ENCODE data around the gene EPRS1.

The EPRS1 gene

GRCh38 chr1:220031287-220031686 is 15.0 kb downstream of the EPRS1 start:
- H3K9me3 ChIP-seq (ENCODE audit: severe bottlenecking): no peaks in the 10 kb centered on the region
- H3K36me3 ChIP-seq: peaks cover 62% of the 10 kb centered on the region
- no peak overlapping the region for H3K4me3 ChIP-seq (ENCODE audit: low read depth, low read length)
- no peak for DNase-seq
- H3K27me3 ChIP-seq (ENCODE audit: insufficient read depth, low read depth, severe bottlenecking): no peaks in the 10 kb centered on the region
- no peak for TF ChIP-seq CTCF (IDR thresholded peaks at IDR 0.05; ENCODE audit: low read depth, low read length)
- no peak overlapping the region for H3K27ac ChIP-seq

DNA sequence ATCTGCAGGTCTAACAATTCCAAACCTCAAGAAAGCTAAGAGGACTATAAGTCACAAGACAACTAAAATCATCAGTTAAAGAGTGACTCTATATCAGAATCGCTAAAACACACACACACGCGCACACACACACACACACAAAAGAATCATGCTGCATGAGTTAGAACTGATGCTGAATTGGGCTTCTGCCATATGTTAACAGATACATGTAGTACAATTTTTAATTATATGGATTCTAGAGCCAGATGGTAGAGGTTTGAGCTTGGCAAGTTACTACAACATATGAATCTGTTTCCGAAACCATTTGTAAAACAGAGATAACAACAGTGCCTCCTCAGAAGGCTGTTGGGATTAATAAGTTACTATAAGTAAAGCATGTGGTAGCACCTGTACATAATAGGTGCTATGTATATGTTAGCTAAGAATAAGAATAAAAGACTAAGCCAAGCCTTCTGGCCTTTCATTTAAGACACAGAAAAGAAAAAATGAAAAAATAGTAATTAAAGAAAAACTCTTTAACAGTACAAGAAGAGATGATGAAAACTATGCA is 17.9 kb downstream of the EPRS1 start:
- H3K36me3 ChIP-seq: peaks cover 64% of the 10 kb centered on the region
- no peak for DNase-seq
- H3K4me3 ChIP-seq (ENCODE audit: low read depth, low read length): no peak overlapping the region
- no peak for TF ChIP-seq CTCF (IDR thresholded peaks at IDR 0.05; ENCODE audit: low read depth, low read length)
- no peaks in the 10 kb centered on the region for H3K9me3 ChIP-seq (ENCODE audit: severe bottlenecking)
- H3K27me3 ChIP-seq (ENCODE audit: insufficient read depth, low read depth, severe bottlenecking): no peaks in the 10 kb centered on the region
- H3K27ac ChIP-seq: no peak overlapping the region

GRCh38 chr1:220019071-220019470 is 27.2 kb downstream of the EPRS1 start:
- Histone ChIP-seq H3K9me3 (ENCODE audit: severe bottlenecking) (no peaks in the 10 kb centered on the region), H3K27ac (no peak overlapping the region), H3K27me3 (ENCODE audit: insufficient read depth, low read depth, severe bottlenecking) (no peaks in the 10 kb centered on the region), H3K4me3 (ENCODE audit: low read depth, low read length) (no peak overlapping the region), H3K36me3 (peaks cover 65% of the 10 kb centered on the region)
- no peak for TF ChIP-seq CTCF (IDR thresholded peaks at IDR 0.05; ENCODE audit: low read depth, low read length)
- DNase-seq: no peak

DNA sequence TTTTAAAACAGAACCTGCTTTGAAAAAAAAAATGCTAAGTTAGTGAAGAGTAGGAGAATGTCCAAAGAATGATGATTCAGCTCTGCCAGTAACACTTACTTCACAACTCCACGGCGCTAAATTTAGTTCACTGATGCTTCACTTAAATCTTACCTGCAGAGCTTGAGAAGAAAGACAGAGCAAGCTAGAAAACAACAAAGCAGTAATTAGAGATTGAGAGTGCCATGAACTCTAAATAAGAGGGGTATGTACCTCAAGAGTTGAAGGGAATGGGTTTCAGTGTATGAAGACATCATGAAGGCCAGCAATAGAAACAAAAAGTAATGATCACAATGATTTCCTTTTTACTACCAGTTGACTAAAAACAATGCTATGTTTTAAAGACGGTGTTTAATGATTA is 32.8 kb downstream of the EPRS1 start:
- Histone ChIP-seq H3K9me3 (ENCODE audit: severe bottlenecking) (no peaks in the 10 kb centered on the region), H3K27ac (no peak overlapping the region), H3K27me3 (ENCODE audit: insufficient read depth, low read depth, severe bottlenecking) (no peaks in the 10 kb centered on the region), H3K36me3 (peaks cover 51% of the 10 kb centered on the region), H3K4me3 (ENCODE audit: low read depth, low read length) (no peak overlapping the region)
- TF ChIP-seq CTCF (IDR thresholded peaks at IDR 0.05; ENCODE audit: low read depth, low read length): no peak
- DNase-seq: no peak

DNA sequence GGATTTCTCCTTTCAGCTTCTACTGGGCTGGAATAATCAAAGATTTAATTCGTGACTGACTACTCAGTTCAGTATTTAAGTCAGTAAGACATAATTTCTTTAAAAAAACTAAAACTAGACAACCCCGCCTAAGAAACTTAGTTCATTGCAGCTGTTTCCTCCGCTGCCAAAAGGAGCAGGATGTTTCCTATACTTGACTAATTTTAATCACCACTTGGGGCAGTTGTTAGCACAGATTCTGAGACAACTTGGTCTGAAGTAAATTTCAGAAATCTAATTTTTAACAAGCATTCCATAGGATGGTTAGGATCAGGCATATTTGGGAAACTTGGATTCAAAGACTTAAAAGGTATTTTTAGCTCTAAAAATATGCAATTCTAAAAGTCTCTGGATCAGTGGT is 34.0 kb downstream of the EPRS1 start:
- no peak for TF ChIP-seq CTCF (IDR thresholded peaks at IDR 0.05; ENCODE audit: low read depth, low read length)
- H3K9me3 ChIP-seq (ENCODE audit: severe bottlenecking): no peaks in the 10 kb centered on the region
- DNase-seq: no peak
- peaks cover 47% of the 10 kb centered on the region for H3K36me3 ChIP-seq
- H3K27me3 ChIP-seq (ENCODE audit: insufficient read depth, low read depth, severe bottlenecking): no peaks in the 10 kb centered on the region
- H3K27ac ChIP-seq: no peak overlapping the region
- H3K4me3 ChIP-seq (ENCODE audit: low read depth, low read length): no peak overlapping the region

- Histone ChIP-seq H3K36me3 (peaks cover 52% of the 10 kb centered on the region), H3K27ac (no peak overlapping the region), H3K4me3 (ENCODE audit: low read depth, low read length) (no peak overlapping the region), H3K9me3 (ENCODE audit: severe bottlenecking) (no peaks in the 10 kb centered on the region), H3K27me3 (ENCODE audit: insufficient read depth, low read depth, severe bottlenecking) (no peaks in the 10 kb centered on the region)
- DNase-seq: no peak
- no peak for TF ChIP-seq CTCF (IDR thresholded peaks at IDR 0.05; ENCODE audit: low read depth, low read length)
Observed at GRCh38 chr1:220011620-220012019, 34.7 kb downstream of the EPRS1 start.

Measured in WERI-Rb-1 (cell line).